ENCODE results near the gene EFNA4. TPM values are rescaled to one million over a fixed set of nuclear protein-coding genes. Genes with fewer than 3 reads are reported as not detected.

EFNA4 gene
- total and polyA plus RNA-seq, 9 of the 15 experiments (the other 6 are each of a cell fraction or from before 2014, with no cell fraction given), result 0.68 to 7.4 (median 6.1) TPM

DNA sequence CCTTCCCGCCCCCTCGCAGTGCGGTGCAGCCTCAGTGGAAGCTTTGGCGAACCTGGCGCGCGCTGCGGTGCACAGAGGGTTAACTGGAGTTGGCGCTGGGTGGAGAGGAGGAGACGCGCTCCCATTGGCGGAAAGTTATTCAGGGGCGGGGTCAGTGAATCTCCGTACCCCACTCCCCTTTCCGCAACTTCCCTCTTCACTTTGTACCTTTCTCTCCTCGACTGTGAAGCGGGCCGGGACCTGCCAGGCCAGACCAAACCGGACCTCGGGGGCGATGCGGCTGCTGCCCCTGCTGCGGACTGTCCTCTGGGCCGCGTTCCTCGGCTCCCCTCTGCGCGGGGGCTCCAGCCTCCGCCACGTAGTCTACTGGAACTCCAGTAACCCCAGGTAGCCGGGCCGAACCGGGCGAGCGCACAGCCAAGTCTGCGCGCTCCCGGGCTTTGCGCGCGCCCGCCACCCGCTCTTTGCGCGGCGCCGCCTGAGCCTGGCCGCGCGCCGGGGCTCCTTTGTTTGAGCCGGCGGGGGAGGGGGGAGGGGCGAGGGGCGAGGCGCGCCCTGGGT, at the start of gene EFNA4 (continued):
- TF ChIP-seq RUNX1 (IDR thresholded peaks at IDR 0.05; ENCODE audit: low read depth) (no peak), JUND (IDR thresholded peaks at IDR 0.05; ENCODE audit: borderline replicate concordance, low read depth, low read length) (0 out of 2 replicates have a peak, but pooled peaks have one; percentile 2), JUND (tag; IDR thresholded peaks at IDR 0.05; ENCODE audit: borderline replicate concordance, low read depth, low read length) (no peak), POLR2B (IDR thresholded peaks at IDR 0.05; ENCODE audit: low read depth, partially characterized antibody) (peak; percentile 62), ZFX (CRISPR knock-in tag; IDR thresholded peaks at IDR 0.05) (peak; percentile 59), ZNF444 (CRISPR knock-in tag; IDR thresholded peaks at IDR 0.05) (no peak), SRF (CRISPR knock-in tag; IDR thresholded peaks at IDR 0.05) (0 out of 4 replicates have a peak, but pooled peaks of 1 of the 2 experiments have one; percentile 15), SAP30 (IDR thresholded peaks at IDR 0.05; ENCODE audit: borderline replicate concordance, insufficient read depth, low read depth, low read length, poor library complexity, severe bottlenecking) (no peak), NCOA4 (IDR thresholded peaks at IDR 0.05; ENCODE audit: partially characterized antibody) (no peak), NR2C1 (IDR thresholded peaks at IDR 0.05) (no peak), NR2C1 (tag; IDR thresholded peaks at IDR 0.05) (no peak), CBX1 (IDR thresholded peaks at IDR 0.05; ENCODE audit: low read depth) (no peak)
- TF ChIP-seq, protein P1, sequence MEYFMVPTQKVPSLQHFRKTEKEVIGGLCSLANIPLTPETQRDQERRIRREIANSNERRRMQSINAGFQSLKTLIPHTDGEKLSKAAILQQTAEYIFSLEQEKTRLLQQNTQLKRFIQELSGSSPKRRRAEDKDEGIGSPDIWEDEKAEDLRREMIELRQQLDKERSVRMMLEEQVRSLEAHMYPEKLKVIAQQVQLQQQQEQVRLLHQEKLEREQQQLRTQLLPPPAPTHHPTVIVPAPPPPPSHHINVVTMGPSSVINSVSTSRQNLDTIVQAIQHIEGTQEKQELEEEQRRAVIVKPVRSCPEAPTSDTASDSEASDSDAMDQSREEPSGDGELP (CRISPR knock-in tag; IDR thresholded peaks at IDR 0.05; ENCODE audit: borderline replicate concordance), result peak; percentile 13; the same call in 1 of the 2 replicates
- TF ChIP-seq, protein P2, sequence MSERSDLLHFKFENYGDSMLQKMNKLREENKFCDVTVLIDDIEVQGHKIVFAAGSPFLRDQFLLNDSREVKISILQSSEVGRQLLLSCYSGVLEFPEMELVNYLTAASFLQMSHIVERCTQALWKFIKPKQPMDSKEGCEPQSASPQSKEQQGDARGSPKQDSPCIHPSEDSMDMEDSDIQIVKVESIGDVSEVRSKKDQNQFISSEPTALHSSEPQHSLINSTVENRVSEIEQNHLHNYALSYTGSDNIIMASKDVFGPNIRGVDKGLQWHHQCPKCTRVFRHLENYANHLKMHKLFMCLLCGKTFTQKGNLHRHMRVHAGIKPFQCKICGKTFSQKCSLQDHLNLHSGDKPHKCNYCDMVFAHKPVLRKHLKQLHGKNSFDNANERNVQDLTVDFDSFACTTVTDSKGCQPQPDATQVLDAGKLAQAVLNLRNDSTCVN (CRISPR knock-in tag; IDR thresholded peaks at IDR 0.05), result no peak
- TF ChIP-seq, protein P3, sequence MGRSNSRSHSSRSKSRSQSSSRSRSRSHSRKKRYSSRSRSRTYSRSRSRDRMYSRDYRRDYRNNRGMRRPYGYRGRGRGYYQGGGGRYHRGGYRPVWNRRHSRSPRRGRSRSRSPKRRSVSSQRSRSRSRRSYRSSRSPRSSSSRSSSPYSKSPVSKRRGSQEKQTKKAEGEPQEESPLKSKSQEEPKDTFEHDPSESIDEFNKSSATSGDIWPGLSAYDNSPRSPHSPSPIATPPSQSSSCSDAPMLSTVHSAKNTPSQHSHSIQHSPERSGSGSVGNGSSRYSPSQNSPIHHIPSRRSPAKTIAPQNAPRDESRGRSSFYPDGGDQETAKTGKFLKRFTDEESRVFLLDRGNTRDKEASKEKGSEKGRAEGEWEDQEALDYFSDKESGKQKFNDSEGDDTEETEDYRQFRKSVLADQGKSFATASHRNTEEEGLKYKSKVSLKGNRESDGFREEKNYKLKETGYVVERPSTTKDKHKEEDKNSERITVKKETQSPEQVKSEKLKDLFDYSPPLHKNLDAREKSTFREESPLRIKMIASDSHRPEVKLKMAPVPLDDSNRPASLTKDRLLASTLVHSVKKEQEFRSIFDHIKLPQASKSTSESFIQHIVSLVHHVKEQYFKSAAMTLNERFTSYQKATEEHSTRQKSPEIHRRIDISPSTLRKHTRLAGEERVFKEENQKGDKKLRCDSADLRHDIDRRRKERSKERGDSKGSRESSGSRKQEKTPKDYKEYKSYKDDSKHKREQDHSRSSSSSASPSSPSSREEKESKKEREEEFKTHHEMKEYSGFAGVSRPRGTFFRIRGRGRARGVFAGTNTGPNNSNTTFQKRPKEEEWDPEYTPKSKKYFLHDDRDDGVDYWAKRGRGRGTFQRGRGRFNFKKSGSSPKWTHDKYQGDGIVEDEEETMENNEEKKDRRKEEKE (IDR thresholded peaks at IDR 0.05; ENCODE audit: borderline replicate concordance in 1 of 2, control insufficient read depth in 1 of 2, low read depth in 2 of 2, low read length in 1 of 2), result no peak
- TF ChIP-seq, protein P4, sequence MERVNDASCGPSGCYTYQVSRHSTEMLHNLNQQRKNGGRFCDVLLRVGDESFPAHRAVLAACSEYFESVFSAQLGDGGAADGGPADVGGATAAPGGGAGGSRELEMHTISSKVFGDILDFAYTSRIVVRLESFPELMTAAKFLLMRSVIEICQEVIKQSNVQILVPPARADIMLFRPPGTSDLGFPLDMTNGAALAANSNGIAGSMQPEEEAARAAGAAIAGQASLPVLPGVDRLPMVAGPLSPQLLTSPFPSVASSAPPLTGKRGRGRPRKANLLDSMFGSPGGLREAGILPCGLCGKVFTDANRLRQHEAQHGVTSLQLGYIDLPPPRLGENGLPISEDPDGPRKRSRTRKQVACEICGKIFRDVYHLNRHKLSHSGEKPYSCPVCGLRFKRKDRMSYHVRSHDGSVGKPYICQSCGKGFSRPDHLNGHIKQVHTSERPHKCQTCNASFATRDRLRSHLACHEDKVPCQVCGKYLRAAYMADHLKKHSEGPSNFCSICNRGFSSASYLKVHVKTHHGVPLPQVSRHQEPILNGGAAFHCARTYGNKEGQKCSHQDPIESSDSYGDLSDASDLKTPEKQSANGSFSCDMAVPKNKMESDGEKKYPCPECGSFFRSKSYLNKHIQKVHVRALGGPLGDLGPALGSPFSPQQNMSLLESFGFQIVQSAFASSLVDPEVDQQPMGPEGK (CRISPR knock-in tag; IDR thresholded peaks at IDR 0.05; ENCODE audit: borderline replicate concordance), result no peak
- TF ChIP-seq, protein P5, sequence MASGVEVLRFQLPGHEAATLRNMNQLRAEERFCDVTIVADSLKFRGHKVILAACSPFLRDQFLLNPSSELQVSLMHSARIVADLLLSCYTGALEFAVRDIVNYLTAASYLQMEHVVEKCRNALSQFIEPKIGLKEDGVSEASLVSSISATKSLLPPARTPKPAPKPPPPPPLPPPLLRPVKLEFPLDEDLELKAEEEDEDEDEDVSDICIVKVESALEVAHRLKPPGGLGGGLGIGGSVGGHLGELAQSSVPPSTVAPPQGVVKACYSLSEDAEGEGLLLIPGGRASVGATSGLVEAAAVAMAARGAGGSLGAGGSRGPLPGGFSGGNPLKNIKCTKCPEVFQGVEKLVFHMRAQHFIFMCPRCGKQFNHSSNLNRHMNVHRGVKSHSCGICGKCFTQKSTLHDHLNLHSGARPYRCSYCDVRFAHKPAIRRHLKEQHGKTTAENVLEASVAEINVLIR (CRISPR knock-in tag; IDR thresholded peaks at IDR 0.05), result no peak

All from K562 (cell line).